ENCODE results near the gene ADPGK.

The ADPGK gene

DNA sequence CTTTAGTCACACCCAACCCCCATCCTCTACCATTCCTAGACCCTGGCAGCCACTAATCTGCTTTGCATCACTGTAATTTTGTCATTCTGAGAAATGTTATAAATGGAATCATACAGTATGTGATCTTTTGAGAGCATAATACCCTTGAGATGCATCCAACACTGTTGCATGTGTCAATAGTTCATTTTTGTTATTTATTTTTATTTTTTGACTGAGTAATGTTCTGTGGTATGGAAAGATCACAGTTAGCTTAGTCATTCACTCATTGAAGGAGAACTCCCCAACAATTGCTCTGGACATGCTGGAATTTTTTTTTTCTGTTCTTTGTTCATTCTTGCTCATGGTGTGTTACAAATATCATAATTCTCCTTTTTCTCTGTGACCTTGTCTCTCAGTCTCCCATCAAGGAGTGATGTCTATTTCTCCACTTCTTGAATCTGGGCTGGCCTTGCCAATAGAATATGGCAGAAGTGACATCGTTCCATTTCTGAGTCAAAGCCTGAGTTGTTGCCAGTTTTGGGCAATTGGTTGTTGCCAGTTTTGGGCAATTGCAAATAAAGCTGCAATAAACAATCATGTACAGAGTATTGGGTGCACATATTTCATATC lies 6.8 kb upstream of the ADPGK start:
- no peak for DNase-seq (ENCODE audit: low spot score)

GRCh38 chr15:72787526-72787925 lies 4.0 kb upstream of the ADPGK start:
- no peak for DNase-seq (ENCODE audit: low spot score)

DNA sequence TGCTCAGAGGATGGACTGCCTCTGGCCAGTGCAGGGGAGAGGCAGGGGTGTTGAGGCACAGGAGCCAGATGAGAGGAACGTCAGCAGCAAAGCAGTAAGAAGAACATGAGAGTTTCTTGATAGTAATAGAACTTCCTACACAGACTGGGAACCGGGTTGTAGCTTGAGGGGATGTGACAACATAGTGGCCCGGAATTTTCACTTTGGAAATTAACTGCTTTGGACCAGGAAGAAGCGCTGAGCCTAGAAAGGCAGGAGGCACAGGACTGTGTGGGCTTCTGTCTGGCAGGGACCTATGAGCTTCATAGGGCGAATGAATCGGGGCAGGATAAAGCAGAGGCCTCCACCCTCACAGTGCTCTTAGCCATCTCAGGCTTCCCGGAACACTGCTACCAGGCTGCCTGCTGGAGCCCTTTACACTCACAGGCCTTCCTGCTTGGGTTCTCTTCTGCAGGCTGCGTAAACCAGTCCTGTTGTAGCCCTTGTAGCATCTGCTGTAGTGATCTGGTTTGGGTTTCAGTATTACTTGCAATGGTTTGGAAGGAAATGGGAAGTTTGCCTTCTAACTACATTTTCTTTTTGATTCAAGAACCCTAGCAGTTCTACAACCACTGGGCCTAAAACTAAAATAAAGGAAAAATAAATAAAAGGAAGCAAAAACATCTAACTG lies 3.3 kb upstream of the ADPGK start:
- DNase-seq (ENCODE audit: low spot score), result no peak

DNA sequence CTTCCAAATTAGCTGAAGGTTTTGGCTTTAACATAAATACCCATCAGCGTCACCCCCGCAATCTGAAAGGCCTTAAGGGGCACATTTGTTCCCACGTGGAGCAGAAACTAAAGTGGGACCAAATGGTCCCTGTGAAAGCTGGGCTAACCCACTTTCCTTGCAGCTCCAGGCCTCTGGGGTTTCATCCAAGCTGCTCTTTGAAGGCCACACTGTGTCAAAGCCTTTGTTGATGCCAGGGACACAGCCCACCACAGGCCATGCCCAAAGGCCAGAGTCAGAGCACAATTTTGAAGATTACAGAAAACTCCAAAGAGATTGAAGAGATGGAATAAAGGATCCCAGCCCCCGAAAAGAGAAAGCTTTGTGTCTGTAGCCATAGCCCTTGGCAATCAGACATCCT lies 2.7 kb upstream of the ADPGK start:
- no peak for DNase-seq (ENCODE audit: low spot score)

GRCh38 chr15:72785841-72786240 lies 2.3 kb upstream of the ADPGK start:
- DNase-seq (ENCODE audit: low spot score), result no peak

DNA sequence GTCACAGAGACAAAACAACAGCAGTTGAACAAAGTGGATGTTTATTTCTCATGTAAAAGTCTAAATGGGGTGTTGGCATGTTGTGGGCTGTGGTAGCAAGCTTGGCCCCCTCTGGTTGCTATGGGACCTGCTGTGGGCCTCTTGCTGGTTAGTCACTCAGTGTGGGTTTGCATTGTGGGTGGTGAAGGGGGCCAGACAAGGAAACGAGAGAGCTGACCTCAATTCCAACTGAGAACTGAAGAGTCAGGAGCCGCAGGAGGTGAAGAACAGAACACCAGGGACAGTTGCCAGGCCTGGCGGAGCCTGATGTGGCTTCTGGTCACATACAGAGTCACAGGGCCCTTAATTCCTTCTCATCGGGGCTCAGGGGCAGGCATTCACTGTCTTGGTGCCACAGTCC lies 1.9 kb upstream of the ADPGK start:
- DNase-seq (ENCODE audit: low spot score), result peak; percentile 82

GRCh38 chr15:72784456-72784876 lies 908 bp upstream of the ADPGK start:
- DNase-seq (ENCODE audit: low spot score), result no peak

DNA sequence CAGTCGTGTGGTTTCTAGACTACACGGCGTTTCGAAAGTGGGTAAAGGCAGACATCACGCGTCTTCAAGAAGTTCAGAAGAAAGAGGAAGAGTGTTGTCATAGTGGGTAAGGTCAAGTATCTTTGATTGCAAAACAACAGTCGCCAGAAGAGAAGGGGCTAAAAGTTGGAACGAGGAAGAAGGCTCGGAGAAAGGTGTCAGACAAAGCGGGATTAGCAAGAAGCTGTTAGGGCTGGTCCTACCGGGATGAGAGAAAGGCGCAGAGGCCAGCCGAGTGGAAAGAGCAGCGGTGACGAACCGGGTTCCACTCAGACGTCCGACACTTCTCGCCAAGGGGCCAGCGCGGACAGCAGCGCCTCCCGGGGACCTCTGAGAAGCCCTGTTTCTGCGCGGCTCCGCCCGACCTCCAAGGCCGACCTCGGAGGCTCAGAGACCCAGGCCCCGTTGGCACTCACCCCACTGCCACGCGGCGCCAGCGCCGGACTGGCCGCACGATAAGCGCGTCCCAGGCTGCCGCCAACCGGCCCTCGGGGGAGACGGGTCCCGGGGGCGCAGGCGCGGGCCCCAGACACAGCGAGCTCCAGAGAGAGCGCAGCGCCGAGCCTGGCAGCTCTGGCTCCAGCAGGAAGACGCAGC lies 436 bp downstream of the ADPGK start:
- DNase-seq (ENCODE audit: low spot score), result peak; percentile 42

DNA sequence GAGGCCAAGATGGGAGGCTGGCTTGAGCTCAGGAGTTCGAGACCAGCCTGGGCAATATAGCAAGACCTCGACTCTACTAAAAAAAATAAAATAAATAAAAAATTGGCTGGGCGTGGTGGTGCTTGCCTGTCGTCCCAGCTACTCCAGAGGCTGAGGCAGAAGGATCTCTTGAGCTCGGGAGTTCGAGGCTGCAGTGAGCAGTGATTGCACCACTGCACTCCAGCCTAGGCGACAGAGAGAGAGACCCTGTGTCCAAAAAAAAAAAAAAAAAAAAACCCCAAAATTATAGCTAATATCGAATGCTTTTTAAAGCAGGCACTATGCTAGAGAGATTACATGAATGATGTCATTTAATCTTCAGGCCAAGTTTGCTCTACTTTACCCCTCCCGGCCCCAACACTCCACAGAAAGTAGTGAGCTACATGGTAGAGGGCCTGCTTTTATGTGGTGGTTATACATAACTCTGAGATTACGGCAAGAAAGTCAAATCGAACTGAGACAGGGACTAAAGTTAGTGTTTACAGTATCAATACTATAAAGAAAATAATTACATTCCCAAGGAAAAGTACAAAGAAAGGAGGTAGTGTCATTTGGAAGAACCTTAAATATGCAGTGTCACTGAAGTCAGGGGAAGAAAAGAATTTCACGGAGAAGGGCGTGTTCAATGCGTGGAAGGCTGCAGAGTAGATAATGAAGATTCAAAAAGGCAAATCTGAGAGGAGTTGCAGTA lies 1.1 kb downstream of the ADPGK start:
- DNase-seq (ENCODE audit: low spot score), result no peak

DNA sequence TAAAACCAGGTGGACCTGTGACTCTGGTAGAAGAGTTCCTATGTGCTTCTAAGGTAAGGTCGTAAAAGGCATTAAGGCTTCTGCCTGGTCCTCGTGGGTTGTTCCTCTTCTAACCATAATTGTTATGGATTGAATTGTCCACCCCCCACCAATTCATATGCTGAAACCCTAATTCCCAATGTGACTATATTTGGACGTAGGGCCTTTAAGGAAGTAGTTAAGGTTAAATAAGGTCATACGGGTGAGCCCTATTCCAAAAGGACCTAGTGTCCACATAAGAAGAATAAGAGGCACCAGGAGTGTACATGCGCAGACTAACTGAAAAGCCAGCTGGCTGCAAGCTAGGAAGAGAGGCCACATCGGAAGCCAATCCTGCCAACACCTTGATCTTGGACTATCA lies 1.9 kb downstream of the ADPGK start:
- no peak for DNase-seq (ENCODE audit: low spot score)

- DNase-seq (ENCODE audit: low spot score), result no peak
Observed at GRCh38 chr15:72778796-72779195, 4.8 kb downstream of the ADPGK start.

DNA sequence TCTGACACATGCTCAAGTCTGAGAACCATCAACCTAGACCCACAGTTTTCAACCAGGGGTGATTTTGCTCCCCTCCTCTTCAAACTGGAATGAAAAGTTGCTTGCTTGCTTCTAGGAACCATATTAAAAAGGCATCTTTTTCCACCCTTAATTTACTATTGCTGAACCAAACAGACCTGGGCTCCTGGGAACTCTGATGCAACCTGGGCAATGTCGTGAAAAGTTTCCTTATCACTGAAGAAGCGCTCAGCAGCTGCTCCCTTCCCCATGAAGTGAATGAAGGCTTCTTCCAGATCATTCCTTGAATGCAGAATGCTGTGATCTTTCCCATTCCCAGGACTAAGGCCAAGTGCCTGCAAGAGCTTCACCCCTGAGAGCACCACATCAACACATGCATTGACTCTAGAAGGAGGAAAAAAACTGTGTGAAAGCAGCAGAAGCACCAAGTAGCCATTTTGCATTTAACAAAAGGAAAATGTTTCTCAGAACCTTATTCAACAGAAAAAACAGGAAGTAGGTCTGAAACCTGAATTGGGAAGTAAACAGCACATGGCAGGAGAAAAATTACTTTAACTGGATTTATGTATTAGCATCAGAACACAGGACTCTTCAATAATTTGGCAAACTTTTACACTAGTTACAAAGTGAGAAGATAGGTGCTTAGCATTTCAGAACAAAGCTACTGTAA lies 8.7 kb downstream of the ADPGK start:
- no peak for DNase-seq (ENCODE audit: low spot score)

- no peak for DNase-seq (ENCODE audit: low spot score)
Observed at GRCh38 chr15:72771329-72771725, 12.2 kb downstream of the ADPGK start.

DNA sequence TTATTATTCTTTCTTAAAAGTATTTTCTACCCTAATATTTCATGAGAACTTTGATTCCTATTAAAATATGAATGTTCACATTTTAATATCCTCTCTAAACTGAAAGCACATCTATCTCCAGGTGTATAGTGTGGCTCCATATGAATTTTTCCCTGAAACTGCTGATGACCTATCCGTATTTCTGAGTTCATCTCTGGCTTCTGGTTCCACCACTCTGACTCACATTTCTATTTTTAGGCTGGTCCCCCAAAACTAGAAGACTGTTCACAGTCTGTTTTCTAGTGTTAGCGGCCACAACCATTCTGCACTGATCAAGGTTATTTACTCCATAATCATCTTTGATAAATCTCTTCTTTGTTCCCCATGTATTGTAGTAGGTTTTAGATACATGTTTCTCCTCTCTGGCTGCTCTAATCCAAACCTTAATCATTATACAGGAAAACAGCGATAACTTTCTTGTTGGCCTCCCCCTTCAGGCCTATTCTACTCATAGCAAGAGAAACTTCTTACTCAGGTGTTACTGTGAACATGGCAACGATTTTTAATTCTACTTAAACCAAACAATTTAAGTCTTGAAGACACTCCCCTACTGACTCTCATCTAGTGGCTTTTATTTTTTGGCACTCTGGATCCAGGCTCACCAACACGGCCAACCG lies 12.8 kb downstream of the ADPGK start:
- DNase-seq (ENCODE audit: low spot score), result no peak

GRCh38 chr15:72766780-72767179 lies 16.8 kb downstream of the ADPGK start:
- no peak for DNase-seq (ENCODE audit: low spot score)

GRCh38 chr15:72766025-72766424 lies 17.5 kb downstream of the ADPGK start:
- DNase-seq (ENCODE audit: low spot score), result no peak

DNA sequence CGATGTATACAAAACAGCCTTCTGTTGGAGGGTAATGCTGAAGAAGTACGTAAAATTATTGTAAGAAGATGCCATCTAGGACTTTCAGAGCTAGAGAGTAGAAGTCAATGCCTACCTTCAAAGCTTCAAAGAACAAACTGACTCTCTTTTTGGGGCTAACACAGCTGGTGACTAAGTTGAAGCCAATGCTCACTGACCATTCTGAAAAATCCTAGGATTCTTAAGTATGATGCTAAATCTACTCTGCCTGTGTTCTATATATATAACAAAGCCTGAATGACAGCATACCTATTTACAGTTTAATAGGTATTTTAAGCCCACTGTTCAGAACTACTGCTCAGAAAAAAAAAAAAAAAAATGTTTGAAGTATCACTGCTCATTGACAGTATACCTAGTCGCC lies 18.9 kb downstream of the ADPGK start:
- no peak for DNase-seq (ENCODE audit: low spot score)

GRCh38 chr15:72760590-72761260 lies 22.8 kb downstream of the ADPGK start:
- DNase-seq (ENCODE audit: low spot score), result no peak

DNA sequence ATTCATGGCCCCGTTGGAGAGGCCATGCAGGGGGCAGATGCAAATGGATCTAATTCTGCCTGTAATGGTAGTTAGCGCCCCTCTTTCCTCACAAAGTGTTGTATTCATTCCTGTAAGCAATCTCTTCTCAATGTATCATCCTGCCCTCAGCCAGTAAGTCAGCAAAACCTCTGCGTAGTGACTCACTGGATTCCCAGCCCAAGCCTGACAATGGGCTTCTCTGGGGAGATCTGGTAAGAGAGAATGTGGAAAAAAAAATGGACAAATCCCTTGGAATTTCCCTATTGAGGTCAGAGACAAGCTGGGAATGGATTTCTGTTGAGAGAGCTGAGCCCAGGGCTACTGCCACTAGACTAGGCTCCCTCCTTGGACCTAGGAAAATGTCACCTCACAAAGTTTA lies 25.4 kb downstream of the ADPGK start:
- DNase-seq (ENCODE audit: low spot score), result no peak

- no peak for DNase-seq (ENCODE audit: low spot score)
Observed at GRCh38 chr15:72754096-72754495, 29.5 kb downstream of the ADPGK start.

GRCh38 chr15:72751751-72752455 lies 31.7 kb downstream of the ADPGK start:
- DNase-seq (ENCODE audit: low spot score), result peak; percentile 2

Measured in CD4-positive, alpha-beta T cell treated with Interleukin-2 at 100 ng/mL for 4 hours (primary cell).